ENCODE results near the gene CYTH4. TPM values are rescaled to one million over a fixed set of nuclear protein-coding genes. Genes with fewer than 3 reads are reported as not detected.

The CYTH4 gene
- total RNA-seq, 1 experiment from 2014 or later, result 3.8 TPM

DNA sequence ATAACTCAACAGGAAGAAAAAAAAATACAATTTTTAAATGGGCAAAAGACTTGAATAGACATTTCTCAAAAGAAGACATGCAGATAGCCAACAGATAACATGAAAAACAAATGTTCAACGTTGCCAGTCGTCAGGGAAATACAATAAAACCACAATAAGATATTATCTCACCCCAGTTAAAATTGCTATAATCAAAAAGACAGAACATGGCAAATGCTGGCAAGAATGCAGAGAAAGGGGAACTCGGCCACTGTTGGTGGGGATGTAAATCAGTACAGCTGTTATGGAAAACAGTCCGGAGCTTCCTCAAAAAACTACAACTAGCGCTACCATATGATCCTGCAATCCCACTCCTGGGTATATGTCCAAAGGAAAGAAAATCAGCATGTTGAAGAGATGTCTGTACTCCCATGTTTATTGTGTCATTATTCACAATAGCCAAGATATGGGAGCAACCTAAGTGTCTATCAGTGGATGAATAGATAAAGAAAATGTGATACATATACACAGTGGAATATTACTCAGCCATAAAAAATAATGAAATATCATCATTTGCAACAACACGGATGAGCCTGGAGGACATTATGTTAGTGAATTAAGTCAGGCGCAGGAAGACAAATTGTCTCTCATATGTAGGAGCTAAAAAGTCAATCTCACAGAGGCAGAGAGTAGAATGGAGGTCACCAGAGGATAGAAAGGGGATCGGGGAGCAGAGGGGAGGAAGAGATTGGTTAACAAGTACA lies 12.2 kb upstream of the CYTH4 start:
- Histone ChIP-seq H3K9me3 (ENCODE audit: control insufficient read depth in 1 of 2, insufficient read depth in 1 of 2, low read depth in 1 of 2, low read length in 2 of 2) (peaks cover 0 to 2% of the 10 kb centered on the region in 2 experiments; a peak in 1 of 4 replicates), H2AFZ (ENCODE audit: low read depth, low read length, poor library complexity, severe bottlenecking) (no peak overlapping the region), H3K4me3 (replicated peaks in 1 of 2; ENCODE audit: low read depth in 1 of 2, low read length in 2 of 2) (no peak overlapping the region), H4K20me1 (ENCODE audit: insufficient read depth) (no peaks in the 10 kb centered on the region), H3K27me3 (ENCODE audit: insufficient read depth, low read length) (no peaks in the 10 kb centered on the region), H3K36me3 (ENCODE audit: control insufficient read depth in 1 of 2, insufficient read depth in 2 of 2, low read length in 2 of 2) (no peaks in the 10 kb centered on the region), H3K4me2 (ENCODE audit: low read length) (no peak overlapping the region), H3K27ac (ENCODE audit: low read depth, low read length) (no peak overlapping the region), H3K9ac (ENCODE audit: low read length) (no peak overlapping the region), H3K79me2 (ENCODE audit: insufficient read depth, low read length) (no peaks in the 10 kb centered on the region), H3K9me2 (ENCODE audit: insufficient read depth) (no peaks in the 10 kb centered on the region), H3K4me1 (ENCODE audit: control insufficient read depth in 1 of 2, insufficient read depth in 2 of 2, low read length in 2 of 2) (peaks cover 18 to 60% of the 10 kb centered on the region in 2 experiments)
- POLR2A ChIA-PET, result interaction anchor here (1.4 kb wide), 1 partner anchor 11 kb away, joined by 3 read pairs; no protein-coding TSS in a partner anchor
- no TSS peak for BruUV-seq (replicated peaks)
- CTCF ChIA-PET, result interaction anchor here (1.3 to 5.7 kb wide), 2 partner anchors 10 to 337 kb away, joined by 3 to 44 read pairs; no protein-coding TSS in a partner anchor
- ATAC-seq (no peak), DNase-seq (ENCODE audit: low read depth, low spot score) (no peak)
- RAD21 ChIA-PET (ENCODE audit: low non-redundant PET in 1 of 2, low total read pairs in 2 of 2, uncharacterized antibody in 2 of 2, unreplicated experiment in 2 of 2), result no interaction called here
- intact Hi-C loops (cut with micrococcal nuclease), result no loop called here
- TF ChIP-seq, protein P1, sequence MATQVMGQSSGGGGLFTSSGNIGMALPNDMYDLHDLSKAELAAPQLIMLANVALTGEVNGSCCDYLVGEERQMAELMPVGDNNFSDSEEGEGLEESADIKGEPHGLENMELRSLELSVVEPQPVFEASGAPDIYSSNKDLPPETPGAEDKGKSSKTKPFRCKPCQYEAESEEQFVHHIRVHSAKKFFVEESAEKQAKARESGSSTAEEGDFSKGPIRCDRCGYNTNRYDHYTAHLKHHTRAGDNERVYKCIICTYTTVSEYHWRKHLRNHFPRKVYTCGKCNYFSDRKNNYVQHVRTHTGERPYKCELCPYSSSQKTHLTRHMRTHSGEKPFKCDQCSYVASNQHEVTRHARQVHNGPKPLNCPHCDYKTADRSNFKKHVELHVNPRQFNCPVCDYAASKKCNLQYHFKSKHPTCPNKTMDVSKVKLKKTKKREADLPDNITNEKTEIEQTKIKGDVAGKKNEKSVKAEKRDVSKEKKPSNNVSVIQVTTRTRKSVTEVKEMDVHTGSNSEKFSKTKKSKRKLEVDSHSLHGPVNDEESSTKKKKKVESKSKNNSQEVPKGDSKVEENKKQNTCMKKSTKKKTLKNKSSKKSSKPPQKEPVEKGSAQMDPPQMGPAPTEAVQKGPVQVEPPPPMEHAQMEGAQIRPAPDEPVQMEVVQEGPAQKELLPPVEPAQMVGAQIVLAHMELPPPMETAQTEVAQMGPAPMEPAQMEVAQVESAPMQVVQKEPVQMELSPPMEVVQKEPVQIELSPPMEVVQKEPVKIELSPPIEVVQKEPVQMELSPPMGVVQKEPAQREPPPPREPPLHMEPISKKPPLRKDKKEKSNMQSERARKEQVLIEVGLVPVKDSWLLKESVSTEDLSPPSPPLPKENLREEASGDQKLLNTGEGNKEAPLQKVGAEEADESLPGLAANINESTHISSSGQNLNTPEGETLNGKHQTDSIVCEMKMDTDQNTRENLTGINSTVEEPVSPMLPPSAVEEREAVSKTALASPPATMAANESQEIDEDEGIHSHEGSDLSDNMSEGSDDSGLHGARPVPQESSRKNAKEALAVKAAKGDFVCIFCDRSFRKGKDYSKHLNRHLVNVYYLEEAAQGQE (IDR thresholded peaks at IDR 0.05; ENCODE audit: low read depth), result no peak
- TF ChIP-seq EZH2phosphoT487 (IDR thresholded peaks at IDR 0.05; ENCODE audit: borderline replicate concordance) (no peak), TCF7L2 (IDR thresholded peaks at IDR 0.05; ENCODE audit: borderline replicate concordance, extremely low read depth, insufficient read depth, insufficient read length) (no peak)

Measured in HCT116 (cell line).